WTC11 (cell line): ENCODE results near the gene OPRM1. TPM values are rescaled to one million over a fixed set of nuclear protein-coding genes. Genes with fewer than 3 reads are reported as not detected.

Experiments
- ATAC-seq: fragments of 200-7000 bp; cut with Tn5 transposase; 2 replicates; pipeline ENCODE4 v1.10.0; 2021; ENCODE audit warnings: mild to moderate bottlenecking, moderate library complexity
- CTCF ChIA-PET: fragments of 300-600 bp; sonication (Branson Sonifier 250); formaldehyde crosslinking; loops from one replicate; lab custom pipeline; 2021; ENCODE audit warnings: antibody characterized with exemption; lab: Charles Lee
- POLR2A ChIA-PET: fragments of 350-600 bp; sonication (Branson Sonifier 250); formaldehyde crosslinking; loops from one replicate; lab custom pipeline; 2021; ENCODE audit warnings: antibody characterized with exemption; lab: Charles Lee
- DNase-seq: peaks from one replicate; pipeline ENCODE4 v3.0.0; 2021; ENCODE audit warnings: low spot score
- H3K27ac Mint-ChIP-seq: 2 replicates; pipeline ENCODE4 v1.8.0; 2021; ENCODE audit warnings: mixed read lengths
- H3K27me3 Mint-ChIP-seq: 2 replicates; pipeline ENCODE4 v1.8.0; 2021; ENCODE audit warnings: low read depth, mild to moderate bottlenecking, moderate library complexity, mixed read lengths
- H3K36me3 Mint-ChIP-seq: 2 replicates; pipeline ENCODE4 v1.8.0; 2021; ENCODE audit warnings: mixed read lengths
- H3K4me1 Mint-ChIP-seq: 2 replicates; pipeline ENCODE4 v1.8.0; 2022; ENCODE audit warnings: mixed read lengths
- H3K4me3 Mint-ChIP-seq: 2 replicates; pipeline ENCODE4 v1.8.0; 2021; ENCODE audit warnings: mild to moderate bottlenecking, moderate library complexity, mixed read lengths
- H3K9me3 Mint-ChIP-seq: 2 replicates; pipeline ENCODE4 v1.8.0; 2021; ENCODE audit warnings: mixed read lengths
- ATF3 ChIP-seq: sonication (generic); formaldehyde crosslinking; conservative IDR thresholded peaks from 2 replicates; pipeline ENCODE4 v1.8.1; 2022; ENCODE audit warnings: mild to moderate bottlenecking, missing genetic modification reagents
- CBFB ChIP-seq: sonication (generic); formaldehyde crosslinking; IDR thresholded peaks from 2 replicates; pipeline ENCODE4 v1.8.1; 2022; ENCODE audit warnings: mild to moderate bottlenecking, low read depth, missing genetic modification reagents
- CREM ChIP-seq: sonication (generic); formaldehyde crosslinking; IDR thresholded peaks from 2 replicates; pipeline ENCODE4 v1.8.1; 2022; ENCODE audit warnings: mild to moderate bottlenecking, missing genetic modification reagents, moderate library complexity
- GRHL2 ChIP-seq: fragments of 250-450 bp; sonication (Bioruptor Pico); IDR thresholded peaks from 2 replicates; pipeline ENCODE4 v1.8.0; 2022; ENCODE audit warnings: mild to moderate bottlenecking, moderate library complexity; ENCODE audit not compliant: insufficient replicate concordance, severe bottlenecking
- GTF2I ChIP-seq: fragments of 250-450 bp; sonication (Bioruptor Pico); conservative IDR thresholded peaks from 2 replicates; pipeline ENCODE4 v1.4.0; 2021; ENCODE audit warnings: mild to moderate bottlenecking
- HMGA2 ChIP-seq: fragments of 250-450 bp; sonication (Bioruptor Pico); IDR thresholded peaks from 2 replicates; pipeline ENCODE4 v1.4.0; 2021; ENCODE audit warnings: mild to moderate bottlenecking, moderate library complexity
- IRF2 ChIP-seq: sonication (generic); formaldehyde crosslinking; IDR thresholded peaks from 2 replicates; pipeline ENCODE4 v1.8.0; 2022; ENCODE audit warnings: low read depth, missing genetic modification reagents, borderline replicate concordance
- JUN ChIP-seq: sonication (generic); formaldehyde crosslinking; IDR thresholded peaks from 2 replicates; pipeline ENCODE4 v1.8.0; 2023; ENCODE audit warnings: mild to moderate bottlenecking, missing genetic modification reagents
- MXD4 ChIP-seq: fragments of 250-450 bp; sonication (Bioruptor Pico); IDR thresholded peaks from 2 replicates; pipeline ENCODE4 v1.8.0; 2021; ENCODE audit warnings: mild to moderate bottlenecking, moderate library complexity, borderline replicate concordance
- NFYB ChIP-seq: sonication (generic); formaldehyde crosslinking; conservative IDR thresholded peaks from 2 replicates; pipeline ENCODE4 v1.8.0; 2022; ENCODE audit warnings: low read depth, missing genetic modification reagents
- NR1H2 ChIP-seq: sonication (generic); formaldehyde crosslinking; IDR thresholded peaks from 2 replicates; pipeline ENCODE4 v1.9.0; 2021; ENCODE audit warnings: mild to moderate bottlenecking, moderate library complexity, missing genetic modification reagents
- PRDM15 ChIP-seq: sonication (generic); formaldehyde crosslinking; IDR thresholded peaks from 2 replicates; pipeline ENCODE4 v1.8.0; 2022; ENCODE audit warnings: missing genetic modification reagents
- RELA ChIP-seq: sonication (generic); formaldehyde crosslinking; IDR thresholded peaks from 2 replicates; pipeline ENCODE4 v1.8.1; 2022; ENCODE audit warnings: missing genetic modification reagents, mild to moderate bottlenecking, borderline replicate concordance
- ZNF138 ChIP-seq: sonication (generic); formaldehyde crosslinking; conservative IDR thresholded peaks from 2 replicates; pipeline ENCODE4 v1.8.1; 2022; ENCODE audit warnings: mild to moderate bottlenecking, moderate library complexity, missing genetic modification reagents
- ZNF532 ChIP-seq: fragments of 250-450 bp; sonication (Bioruptor Pico); IDR thresholded peaks from 2 replicates; pipeline ENCODE4 v1.9.0; 2021; ENCODE audit warnings: mild to moderate bottlenecking, borderline replicate concordance
- total RNA-seq: library from RNA; stranded (reverse); gene quantifications from 3 replicates; pipeline ENCODE4 v1.2.3, GENCODE V29; 2021
- TF ChIP-seq, protein P1 (sequence below): sonication (generic); formaldehyde crosslinking; IDR thresholded peaks from 2 replicates; pipeline ENCODE4 v1.8.1; 2023; ENCODE audit warnings: mild to moderate bottlenecking, missing genetic modification reagents, moderate library complexity
- TF ChIP-seq, protein P2 (sequence below): sonication (generic); formaldehyde crosslinking; IDR thresholded peaks from 2 replicates; pipeline ENCODE4 v1.8.0; 2023; ENCODE audit warnings: missing genetic modification reagents
- TF ChIP-seq, protein P3 (sequence below): sonication (generic); formaldehyde crosslinking; IDR thresholded peaks from 2 replicates; pipeline ENCODE4 v1.8.0; 2022; ENCODE audit warnings: mild to moderate bottlenecking, missing genetic modification reagents
- TF ChIP-seq, protein P4 (sequence below): sonication (generic); formaldehyde crosslinking; IDR thresholded peaks from 2 replicates; pipeline ENCODE4 v1.8.1; 2023; ENCODE audit warnings: mild to moderate bottlenecking, missing genetic modification reagents, moderate library complexity
- TF ChIP-seq, protein P5 (sequence below): sonication (generic); formaldehyde crosslinking; IDR thresholded peaks from 2 replicates; pipeline ENCODE4 v1.8.0; 2023; ENCODE audit warnings: mild to moderate bottlenecking, missing genetic modification reagents
- TF ChIP-seq, protein P6 (sequence below): fragments of 250-450 bp; sonication (Bioruptor Pico); IDR thresholded peaks from 2 replicates; pipeline ENCODE4 v1.8.0; 2021; ENCODE audit warnings: mild to moderate bottlenecking

The OPRM1 gene
- total RNA-seq, 1 experiment from 2014 or later: not detected

DNA sequence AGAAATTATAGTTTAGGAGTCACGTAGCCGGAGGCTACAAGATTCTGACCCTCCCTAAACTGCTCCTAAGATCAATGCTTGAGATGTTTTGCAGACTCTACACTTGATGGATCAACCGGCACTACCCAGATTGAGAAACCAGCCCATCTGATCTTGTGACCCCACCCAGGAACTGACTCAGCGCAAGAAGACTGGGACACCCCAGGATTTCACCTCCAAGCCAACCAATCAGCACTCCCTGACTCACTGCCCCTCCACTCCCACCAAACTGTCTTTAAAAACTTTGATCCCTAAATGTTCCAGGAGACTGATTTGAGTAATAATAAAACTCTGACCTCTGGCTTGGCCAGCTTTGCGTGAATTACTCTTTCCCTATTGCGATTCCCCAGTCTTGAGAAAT is 99.8 kb downstream of the OPRM1 start (continued):
- TF ChIP-seq MXD4: no peak

DNA sequence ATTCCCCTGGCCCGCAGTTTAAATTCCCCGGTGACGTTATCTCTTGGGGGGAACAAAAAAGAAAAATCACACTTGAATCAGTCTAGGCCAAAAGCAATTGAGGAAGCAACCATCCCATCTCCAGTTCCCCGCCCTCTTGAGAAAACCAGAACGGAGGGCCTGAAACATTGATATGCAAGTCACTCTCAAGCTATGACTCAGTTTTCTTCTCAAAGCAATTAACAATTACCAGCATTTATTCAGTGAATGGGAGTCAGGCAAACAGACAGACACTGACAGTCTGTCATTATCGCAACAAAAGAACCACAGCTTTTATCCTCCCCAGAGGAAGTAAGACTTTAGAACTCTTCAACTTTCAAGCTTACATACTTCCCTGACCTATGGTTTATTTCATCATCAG is 100.9 kb downstream of the OPRM1 start:
- Mint-ChIP-seq H3K27me3 (no peaks in the 10 kb centered on the region), H3K9me3 (0 out of 2 replicates have a peak, but pooled peaks cover 6% of the 10 kb centered on the region), H3K27ac (no peak overlapping the region), H3K4me1 (peaks cover 27% of the 10 kb centered on the region), H3K36me3 (no peaks in the 10 kb centered on the region), H3K4me3 (no peak overlapping the region)
- DNase-seq: no peak
- POLR2A ChIA-PET: interaction anchor here (0.7 kb wide), 1 partner anchor 907 kb away, joined by 3 read pairs; no protein-coding TSS in a partner anchor
- ATAC-seq: no peak
- CTCF ChIA-PET: interaction anchor here (1.0 kb wide), 1 partner anchor 403 kb away, joined by 3 read pairs; no protein-coding TSS in a partner anchor
- TF ChIP-seq CBFB (CRISPR knock-in tag) (no peak), ZNF532 (CRISPR knock-in tag) (no peak), NFYB (no peak), PRDM15 (CRISPR knock-in tag) (no peak), HMGA2 (CRISPR knock-in tag) (no peak), IRF2 (CRISPR knock-in tag) (no peak), GRHL2 (CRISPR knock-in tag) (no peak), ZNF138 (CRISPR knock-in tag) (no peak), ATF3 (no peak), RELA (CRISPR knock-in tag) (no peak), CREM (CRISPR knock-in tag) (no peak), GTF2I (CRISPR knock-in tag) (no peak), NR1H2 (CRISPR knock-in tag) (no peak), JUN (CRISPR knock-in tag) (no peak)
- TF ChIP-seq, protein P1, sequence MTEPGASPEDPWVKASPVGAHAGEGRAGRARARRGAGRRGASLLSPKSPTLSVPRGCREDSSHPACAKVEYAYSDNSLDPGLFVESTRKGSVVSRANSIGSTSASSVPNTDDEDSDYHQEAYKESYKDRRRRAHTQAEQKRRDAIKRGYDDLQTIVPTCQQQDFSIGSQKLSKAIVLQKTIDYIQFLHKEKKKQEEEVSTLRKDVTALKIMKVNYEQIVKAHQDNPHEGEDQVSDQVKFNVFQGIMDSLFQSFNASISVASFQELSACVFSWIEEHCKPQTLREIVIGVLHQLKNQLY (CRISPR knock-in tag): no peak
- TF ChIP-seq, protein P2, sequence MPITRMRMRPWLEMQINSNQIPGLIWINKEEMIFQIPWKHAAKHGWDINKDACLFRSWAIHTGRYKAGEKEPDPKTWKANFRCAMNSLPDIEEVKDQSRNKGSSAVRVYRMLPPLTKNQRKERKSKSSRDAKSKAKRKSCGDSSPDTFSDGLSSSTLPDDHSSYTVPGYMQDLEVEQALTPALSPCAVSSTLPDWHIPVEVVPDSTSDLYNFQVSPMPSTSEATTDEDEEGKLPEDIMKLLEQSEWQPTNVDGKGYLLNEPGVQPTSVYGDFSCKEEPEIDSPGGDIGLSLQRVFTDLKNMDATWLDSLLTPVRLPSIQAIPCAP: no peak
- TF ChIP-seq, protein P3, sequence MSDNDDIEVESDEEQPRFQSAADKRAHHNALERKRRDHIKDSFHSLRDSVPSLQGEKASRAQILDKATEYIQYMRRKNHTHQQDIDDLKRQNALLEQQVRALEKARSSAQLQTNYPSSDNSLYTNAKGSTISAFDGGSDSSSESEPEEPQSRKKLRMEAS: no peak
- TF ChIP-seq, protein P4, sequence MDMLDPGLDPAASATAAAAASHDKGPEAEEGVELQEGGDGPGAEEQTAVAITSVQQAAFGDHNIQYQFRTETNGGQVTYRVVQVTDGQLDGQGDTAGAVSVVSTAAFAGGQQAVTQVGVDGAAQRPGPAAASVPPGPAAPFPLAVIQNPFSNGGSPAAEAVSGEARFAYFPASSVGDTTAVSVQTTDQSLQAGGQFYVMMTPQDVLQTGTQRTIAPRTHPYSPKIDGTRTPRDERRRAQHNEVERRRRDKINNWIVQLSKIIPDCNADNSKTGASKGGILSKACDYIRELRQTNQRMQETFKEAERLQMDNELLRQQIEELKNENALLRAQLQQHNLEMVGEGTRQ: no peak
- TF ChIP-seq, protein P5, sequence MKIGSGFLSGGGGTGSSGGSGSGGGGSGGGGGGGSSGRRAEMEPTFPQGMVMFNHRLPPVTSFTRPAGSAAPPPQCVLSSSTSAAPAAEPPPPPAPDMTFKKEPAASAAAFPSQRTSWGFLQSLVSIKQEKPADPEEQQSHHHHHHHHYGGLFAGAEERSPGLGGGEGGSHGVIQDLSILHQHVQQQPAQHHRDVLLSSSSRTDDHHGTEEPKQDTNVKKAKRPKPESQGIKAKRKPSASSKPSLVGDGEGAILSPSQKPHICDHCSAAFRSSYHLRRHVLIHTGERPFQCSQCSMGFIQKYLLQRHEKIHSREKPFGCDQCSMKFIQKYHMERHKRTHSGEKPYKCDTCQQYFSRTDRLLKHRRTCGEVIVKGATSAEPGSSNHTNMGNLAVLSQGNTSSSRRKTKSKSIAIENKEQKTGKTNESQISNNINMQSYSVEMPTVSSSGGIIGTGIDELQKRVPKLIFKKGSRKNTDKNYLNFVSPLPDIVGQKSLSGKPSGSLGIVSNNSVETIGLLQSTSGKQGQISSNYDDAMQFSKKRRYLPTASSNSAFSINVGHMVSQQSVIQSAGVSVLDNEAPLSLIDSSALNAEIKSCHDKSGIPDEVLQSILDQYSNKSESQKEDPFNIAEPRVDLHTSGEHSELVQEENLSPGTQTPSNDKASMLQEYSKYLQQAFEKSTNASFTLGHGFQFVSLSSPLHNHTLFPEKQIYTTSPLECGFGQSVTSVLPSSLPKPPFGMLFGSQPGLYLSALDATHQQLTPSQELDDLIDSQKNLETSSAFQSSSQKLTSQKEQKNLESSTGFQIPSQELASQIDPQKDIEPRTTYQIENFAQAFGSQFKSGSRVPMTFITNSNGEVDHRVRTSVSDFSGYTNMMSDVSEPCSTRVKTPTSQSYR: no peak
- TF ChIP-seq, protein P6, sequence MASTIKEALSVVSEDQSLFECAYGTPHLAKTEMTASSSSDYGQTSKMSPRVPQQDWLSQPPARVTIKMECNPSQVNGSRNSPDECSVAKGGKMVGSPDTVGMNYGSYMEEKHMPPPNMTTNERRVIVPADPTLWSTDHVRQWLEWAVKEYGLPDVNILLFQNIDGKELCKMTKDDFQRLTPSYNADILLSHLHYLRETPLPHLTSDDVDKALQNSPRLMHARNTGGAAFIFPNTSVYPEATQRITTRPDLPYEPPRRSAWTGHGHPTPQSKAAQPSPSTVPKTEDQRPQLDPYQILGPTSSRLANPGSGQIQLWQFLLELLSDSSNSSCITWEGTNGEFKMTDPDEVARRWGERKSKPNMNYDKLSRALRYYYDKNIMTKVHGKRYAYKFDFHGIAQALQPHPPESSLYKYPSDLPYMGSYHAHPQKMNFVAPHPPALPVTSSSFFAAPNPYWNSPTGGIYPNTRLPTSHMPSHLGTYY: no peak
